HUDEP-2 (cell line): ENCODE data around the gene GRAMD1B.
"Not testable (repeated sequence)": the region's sequence is repeated elsewhere in the genome, so short reads cannot be mapped to it uniquely, and the experiment has no call there.

Experiments
- DNase-seq, 76 experiments: peaks; one replicate each; lab custom pipeline; 2025; ENCODE audit not compliant: unreplicated experiment in 76 of 76; lab: John Stamatoyannopoulos, UW

GRAMD1B gene

DNA sequence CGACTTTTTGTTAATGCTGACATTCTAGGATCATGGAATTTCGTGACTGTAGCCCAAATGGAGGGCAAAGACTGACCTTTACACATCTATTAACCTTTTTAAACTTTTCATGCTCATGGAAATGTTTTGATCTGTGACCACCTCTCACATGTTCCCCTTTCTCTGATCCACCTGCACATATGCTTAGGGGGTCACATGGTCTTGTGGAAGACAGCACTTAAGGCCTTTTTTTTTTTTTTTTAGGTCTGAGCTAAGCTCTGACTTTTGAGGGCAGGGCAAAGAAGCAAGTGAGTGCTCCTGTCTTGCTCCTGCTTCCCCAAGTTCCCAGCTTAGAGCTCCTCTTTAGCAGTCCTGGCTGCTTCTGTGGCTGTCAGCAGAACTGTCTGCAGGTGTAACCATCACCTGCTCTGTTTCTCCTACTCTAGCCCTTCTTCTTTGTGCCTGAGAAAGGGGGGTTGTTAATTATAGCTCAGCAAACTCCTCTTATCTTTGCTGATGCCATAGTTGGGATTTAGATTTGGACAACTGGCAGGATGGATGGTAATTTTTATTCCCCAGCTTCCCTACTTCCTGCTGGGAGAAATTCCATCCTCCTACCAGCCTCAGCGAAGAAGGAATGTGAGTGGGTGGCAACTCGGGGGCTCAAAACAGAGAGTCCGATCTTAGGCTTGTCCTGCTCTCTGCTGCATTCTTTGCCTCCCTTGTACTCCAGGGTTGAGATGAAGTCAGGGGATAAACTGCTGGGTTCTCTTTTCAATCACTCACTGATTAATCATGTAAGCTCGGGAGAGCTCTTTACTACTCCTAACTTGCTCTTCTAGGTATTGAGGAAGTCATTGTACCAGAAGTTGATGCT lies 64.4 kb downstream of the GRAMD1B start:
- no peak for DNase-seq

DNA sequence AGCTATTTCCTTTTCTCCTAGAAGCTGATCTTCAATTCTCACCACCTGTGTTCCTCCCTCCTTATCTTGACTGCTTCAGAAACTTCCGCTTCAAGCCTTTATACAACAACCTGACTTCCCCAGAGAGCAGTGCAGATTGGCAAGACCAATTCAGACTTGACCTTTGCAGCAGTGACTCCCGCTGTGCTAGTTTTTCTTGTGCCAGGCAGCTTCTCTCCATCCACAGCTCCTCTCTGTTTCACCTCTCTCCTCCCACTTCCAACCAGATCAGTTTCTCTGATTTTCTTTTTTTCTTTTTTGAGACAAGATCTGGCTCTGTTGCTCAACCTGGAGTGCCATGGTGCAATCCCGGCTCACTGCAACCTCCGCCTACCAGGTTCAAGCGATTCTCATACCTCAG lies 74.3 kb downstream of the GRAMD1B start:
- no peak for DNase-seq

- DNase-seq = no peak
Measured at GRCh38 chr11:123505546-123506299, 75.7 kb downstream of the GRAMD1B start.

- no peak for DNase-seq
Measured at GRCh38 chr11:123507043-123507442, 77.0 kb downstream of the GRAMD1B start.

DNA sequence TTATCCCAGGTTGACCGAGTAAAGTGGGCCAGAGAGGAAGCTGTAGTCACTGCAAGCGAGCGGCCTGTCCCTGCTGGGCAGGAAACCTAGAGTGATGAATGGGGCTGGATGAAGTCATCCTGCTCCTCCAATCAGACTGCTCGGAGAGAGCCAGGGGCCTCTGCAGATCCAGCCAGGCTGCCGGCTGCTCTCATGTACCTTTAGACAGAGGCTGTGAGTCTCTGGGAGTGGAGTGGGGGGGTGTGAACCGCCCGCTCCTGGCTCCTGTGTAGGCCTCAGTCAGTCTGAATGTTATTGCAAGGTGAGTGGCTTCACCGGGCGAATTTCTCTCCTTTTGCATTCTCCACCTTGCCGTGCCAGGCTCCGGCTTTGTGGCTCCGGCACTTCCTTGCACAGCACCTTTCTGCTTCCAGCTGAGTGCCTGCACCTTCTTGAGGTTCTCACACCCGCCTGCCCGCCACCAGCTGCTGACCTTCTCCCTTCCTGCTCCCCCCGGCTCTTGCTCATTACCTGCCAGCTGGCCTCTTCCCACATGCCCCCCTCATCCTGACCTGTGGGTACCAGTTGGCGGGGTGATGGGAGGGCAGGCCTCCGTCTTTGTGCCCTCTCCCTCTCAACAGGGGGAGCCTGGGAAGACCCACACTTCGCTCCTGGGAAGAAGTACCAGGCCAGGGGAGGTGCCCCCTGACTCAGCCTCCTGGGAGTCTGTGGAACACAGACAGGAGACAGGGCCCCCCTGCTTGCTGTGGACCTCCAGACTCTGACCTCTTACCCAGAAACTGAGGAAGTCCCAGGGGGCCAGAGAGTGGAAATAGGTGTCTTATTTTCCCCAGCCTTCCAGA lies 79.9 kb downstream of the GRAMD1B start:
- no peak for DNase-seq

DNA sequence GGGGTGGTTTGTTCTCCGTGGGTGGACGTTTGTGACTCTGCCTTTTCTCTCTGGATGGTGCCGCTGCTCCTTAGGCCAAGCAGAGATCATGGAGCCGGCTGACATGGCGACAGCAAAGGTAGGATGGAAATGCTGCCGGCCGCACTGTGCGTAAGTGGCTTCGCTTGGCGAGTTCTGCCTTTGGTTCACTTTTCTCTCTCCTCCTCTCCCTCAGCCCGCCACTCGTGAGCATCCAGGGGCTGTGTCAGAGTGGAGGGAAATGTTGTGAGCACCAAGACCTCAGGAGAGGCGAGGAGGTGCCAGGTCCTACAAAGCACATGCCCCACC lies 80.5 kb downstream of the GRAMD1B start:
- DNase-seq = no peak

GRCh38 chr11:123511037-123511870 lies 81.2 kb downstream of the GRAMD1B start:
- DNase-seq = peak in 66 of 76 experiments; percentile 2 to 73 (median 36)

GRCh38 chr11:123513309-123513708 lies 83.2 kb downstream of the GRAMD1B start:
- DNase-seq = not testable (repeated sequence)

GRCh38 chr11:123516238-123516637 lies 86.2 kb downstream of the GRAMD1B start:
- DNase-seq = no peak

DNA sequence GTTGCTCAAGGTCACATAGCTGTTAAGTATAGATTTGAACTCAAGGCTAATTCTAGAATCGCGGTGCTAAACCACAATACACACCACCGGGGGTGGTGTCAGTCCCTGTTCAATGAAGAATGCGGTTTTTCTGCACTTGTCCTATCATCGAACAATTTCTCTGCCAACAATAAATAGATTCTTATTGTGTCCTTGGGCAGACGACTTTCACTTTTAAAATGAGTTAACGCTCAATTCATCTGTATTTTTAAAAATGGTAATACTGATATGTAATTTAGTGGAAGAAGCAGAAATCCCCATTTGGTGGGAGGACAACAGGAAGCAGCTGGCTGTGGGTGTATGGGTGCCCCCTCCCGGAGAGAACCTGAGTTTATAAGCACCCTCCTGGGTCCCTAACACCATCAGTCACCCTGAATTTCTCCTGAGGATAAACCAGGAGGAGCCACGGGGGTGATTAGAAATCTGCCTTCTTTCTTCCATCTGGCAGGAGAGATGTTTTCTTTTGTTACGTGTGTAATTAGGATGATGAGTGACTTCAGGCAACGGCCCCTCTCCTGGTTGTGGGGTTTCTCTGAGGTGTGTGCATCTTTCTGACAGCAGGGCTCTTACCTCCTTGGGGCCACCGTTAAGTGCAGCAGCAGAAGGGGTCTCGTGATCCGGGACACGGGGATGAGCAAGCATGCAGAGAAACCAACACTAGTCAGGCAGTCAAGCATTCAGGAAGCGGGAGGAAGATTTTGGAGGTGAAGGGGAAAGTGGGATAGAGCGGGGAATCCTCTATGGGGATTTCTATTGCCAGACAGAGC lies 87.7 kb downstream of the GRAMD1B start:
- DNase-seq = no peak

DNA sequence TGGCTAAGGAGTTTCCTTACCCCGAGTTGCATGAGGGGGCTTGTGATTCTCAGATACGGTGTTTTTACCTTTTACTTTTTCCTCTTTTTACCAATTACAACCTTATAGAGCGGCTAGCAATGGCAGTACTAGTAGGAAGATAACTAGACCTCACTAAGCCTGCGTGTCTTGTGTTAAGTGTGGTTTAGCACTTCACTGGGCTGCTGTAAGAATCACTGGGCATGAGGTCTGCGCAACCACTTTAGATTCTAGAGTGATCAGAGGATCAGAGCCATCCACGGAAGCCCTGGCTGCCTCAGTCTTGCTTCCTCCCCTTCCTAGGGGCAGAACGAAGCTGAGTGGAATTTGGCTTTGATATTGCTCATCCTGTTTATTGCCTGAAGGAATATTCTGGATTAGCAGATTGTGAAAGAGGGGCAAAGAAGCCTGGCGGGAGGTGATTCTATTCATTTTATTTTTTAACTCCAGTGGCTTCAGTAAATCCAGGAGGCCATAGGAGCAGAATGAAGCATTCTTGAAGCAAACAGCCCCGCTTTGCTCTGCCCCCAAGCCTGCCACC lies 88.5 kb downstream of the GRAMD1B start:
- no peak for DNase-seq

DNA sequence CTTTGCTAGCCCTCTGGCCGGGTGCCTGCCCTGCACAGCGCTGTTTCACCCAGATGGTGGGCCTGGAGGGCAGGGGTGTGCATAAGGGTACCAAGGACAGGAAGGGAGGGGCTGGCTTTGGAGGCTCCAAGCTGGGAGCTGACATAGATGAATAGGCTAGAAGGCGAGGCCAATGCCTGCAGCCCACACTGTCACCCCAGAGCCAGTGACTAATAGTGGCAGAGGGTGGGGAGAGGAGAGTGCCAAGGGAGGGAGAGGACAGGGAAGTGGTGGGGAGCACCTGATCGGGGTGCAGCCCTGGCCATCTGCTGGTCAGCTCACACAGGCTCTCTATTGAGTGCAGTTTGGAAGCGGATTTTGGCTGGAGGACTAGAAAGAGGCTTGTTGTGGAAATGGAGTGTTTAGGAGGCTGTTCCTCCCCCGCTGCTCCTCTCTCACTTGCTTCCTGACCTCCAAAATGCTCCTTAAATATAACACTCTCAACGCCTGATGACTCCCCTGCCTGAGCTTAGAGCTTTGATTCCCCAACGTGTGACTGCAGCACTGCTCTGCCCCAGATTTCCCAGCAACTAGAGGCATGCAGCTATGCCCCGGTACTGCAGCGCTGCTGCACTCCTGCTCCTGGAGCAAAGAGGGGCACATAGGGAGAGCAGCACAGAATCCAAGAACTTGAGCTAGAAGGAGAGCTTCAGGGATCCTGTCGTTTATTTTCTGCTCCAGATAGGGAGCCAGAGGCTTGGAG lies 89.2 kb downstream of the GRAMD1B start:
- no peak for DNase-seq

- no peak for DNase-seq
Measured at GRCh38 chr11:123519797-123520193, 89.7 kb downstream of the GRAMD1B start.

DNA sequence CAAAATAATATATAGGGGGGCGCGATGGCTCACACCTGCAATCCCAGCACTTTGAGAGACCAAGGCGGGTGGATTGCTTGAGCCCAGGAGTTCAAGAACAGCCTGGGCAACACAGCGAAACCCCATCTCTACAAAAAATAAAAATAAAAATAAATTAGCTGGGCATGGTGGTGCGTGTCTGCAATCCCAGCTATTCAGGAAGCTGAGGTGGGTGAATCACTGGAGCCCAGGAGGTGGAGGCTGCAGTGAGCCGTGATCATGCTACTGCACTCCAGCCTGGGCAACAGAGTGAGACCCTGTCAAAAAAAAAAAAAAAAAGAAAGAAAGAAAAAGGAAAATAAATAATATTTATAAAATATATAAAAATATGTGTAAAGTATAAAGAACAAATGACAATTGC lies 90.4 kb downstream of the GRAMD1B start:
- DNase-seq = not testable (repeated sequence)

DNA sequence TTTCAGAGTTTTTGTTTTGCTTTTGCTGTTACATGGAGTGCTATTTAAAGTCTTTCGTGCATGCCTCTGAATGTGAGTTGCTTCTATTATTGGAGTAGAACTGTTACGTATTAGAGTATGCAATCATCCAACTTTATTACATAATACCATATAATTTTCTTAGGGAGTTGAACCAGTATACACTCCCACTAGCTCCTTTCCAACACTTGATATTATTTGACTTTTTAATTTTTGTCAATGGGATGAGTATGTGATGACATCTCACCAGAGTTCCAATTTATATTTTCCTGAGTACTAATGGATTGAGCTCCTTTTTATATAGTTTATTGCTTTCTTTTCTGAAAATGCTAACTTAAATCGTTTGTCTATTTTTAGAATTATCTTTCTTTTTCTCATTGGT lies 90.9 kb downstream of the GRAMD1B start:
- DNase-seq = no peak

GRCh38 chr11:123521930-123522329 lies 91.9 kb downstream of the GRAMD1B start:
- no peak for DNase-seq

DNA sequence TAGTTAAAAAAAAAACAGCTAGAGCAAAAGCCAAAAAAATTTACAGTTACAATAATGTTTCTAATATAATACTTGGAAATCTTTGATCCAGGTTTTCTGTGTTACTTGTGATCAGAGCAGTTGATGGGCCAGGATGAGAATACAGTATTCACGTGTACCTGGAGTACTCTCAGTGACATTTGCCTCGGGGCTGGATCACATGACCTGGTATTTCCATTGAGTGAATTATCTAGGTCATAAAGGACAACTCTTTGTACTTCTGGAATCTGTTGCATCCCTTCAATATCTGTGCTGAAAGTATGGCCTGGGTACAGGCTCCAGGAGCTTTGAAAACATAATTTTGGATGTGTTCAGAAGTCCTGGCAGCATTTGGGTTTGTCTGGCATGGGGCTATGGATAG lies 93.5 kb downstream of the GRAMD1B start:
- no peak for DNase-seq

- DNase-seq = no peak
Measured at GRCh38 chr11:123525097-123525496, 95.0 kb downstream of the GRAMD1B start.

- DNase-seq = no peak
Measured at GRCh38 chr11:123525511-123525918, 95.4 kb downstream of the GRAMD1B start.
